K562 (cell line): Measurements from ENCODE around the gene FANCI. TPM values are rescaled to one million over a fixed set of nuclear protein-coding genes. Genes with fewer than 3 reads are reported as not detected.

ENCODE experiments used
- BDP1 ChIP-seq: IDR thresholded peaks from 3 replicates; pipeline ENCODE4 v1.6.1; 2011; ENCODE audit not compliant: insufficient read length, insufficient read depth
- BRF2 ChIP-seq: IDR thresholded peaks from 3 replicates; pipeline ENCODE4 v1.6.1; 2011; ENCODE audit warnings: borderline replicate concordance, mild to moderate bottlenecking; ENCODE audit not compliant: insufficient read length, insufficient read depth
- CEBPB ChIP-seq: fragments of 450-650 bp; IDR thresholded peaks from 2 replicates; pipeline ENCODE4 v1.6.1; 2016; ENCODE audit warnings: missing genetic modification characterization, missing compliant biosample characterization
- E2F8 ChIP-seq: fragments of 450-650 bp; IDR thresholded peaks from 2 replicates; pipeline ENCODE4 v1.7.1; 2018; ENCODE audit warnings: mild to moderate bottlenecking, low read depth; ENCODE audit not compliant: partially characterized antibody
- E4F1 ChIP-seq: fragments of 250-450 bp; sonication (Bioruptor Pico); IDR thresholded peaks from 2 replicates; pipeline ENCODE4 v1.5.0; 2021; ENCODE audit warnings: mild to moderate bottlenecking, borderline replicate concordance
- GMEB1 ChIP-seq: fragments of 250-450 bp; sonication (Bioruptor Pico); IDR thresholded peaks from 2 replicates; pipeline ENCODE4 v1.4.0; 2020; ENCODE audit warnings: mild to moderate bottlenecking
- KDM1A ChIP-seq, 2 experiments: fragments of 450-650 bp; IDR thresholded peaks; 2 replicates each; pipeline ENCODE4 v1.6.1; 2016; ENCODE audit warnings: mild to moderate bottlenecking in 2 of 2
- LCOR ChIP-seq: sonication (generic); formaldehyde crosslinking; IDR thresholded peaks from 2 replicates; pipeline ENCODE4 v1.8.0; 2022; ENCODE audit warnings: mild to moderate bottlenecking, missing genetic modification reagents
- MCM7 ChIP-seq, 2 experiments: fragments of 450-650 bp; IDR thresholded peaks; 2 replicates each; pipeline ENCODE4 v1.6.1; 2016 to 2018
- NFXL1 ChIP-seq: fragments of 450-650 bp; formaldehyde crosslinking; IDR thresholded peaks from 2 replicates; pipeline ENCODE4 v1.4.0; 2021; ENCODE audit warnings: mild to moderate bottlenecking
- PHF20 ChIP-seq: fragments of 450-650 bp; IDR thresholded peaks from 2 replicates; pipeline ENCODE4 v1.6.1; 2018; ENCODE audit not compliant: partially characterized antibody
- RAD51 ChIP-seq: fragments of 450-650 bp; IDR thresholded peaks from 2 replicates; pipeline ENCODE4 v1.7.1; 2016; ENCODE audit warnings: low read depth, mild to moderate bottlenecking, borderline replicate concordance
- RUNX1 ChIP-seq: sonication (generic); IDR thresholded peaks from 2 replicates; pipeline ENCODE4 v1.6.1; 2016; ENCODE audit warnings: antibody characterized with exemption, low read depth
- SMC3 ChIP-seq: conservative IDR thresholded peaks from 2 replicates; pipeline ENCODE4 v1.6.1; 2011; ENCODE audit warnings: low read depth, low read length, improper control_type of control experiment; ENCODE audit not compliant: insufficient read depth
- TFAP4 ChIP-seq: sonication (generic); formaldehyde crosslinking; IDR thresholded peaks from 2 replicates; pipeline ENCODE4 v1.8.0; 2022; ENCODE audit warnings: missing genetic modification reagents, mild to moderate bottlenecking, moderate library complexity, borderline replicate concordance
- ZNF124 ChIP-seq: sonication (generic); formaldehyde crosslinking; IDR thresholded peaks from 2 replicates; pipeline ENCODE4 v1.8.1; 2022; ENCODE audit warnings: missing genetic modification reagents
- ZNF175 ChIP-seq: fragments of 200-800 bp; sonication (Bioruptor generic); IDR thresholded peaks from 2 replicates; pipeline ENCODE4 v1.6.1; 2016; ENCODE audit warnings: low read depth, mild to moderate bottlenecking, missing genetic modification characterization, missing compliant biosample characterization
- ZNF699 ChIP-seq: fragments of 250-450 bp; sonication (Bioruptor Pico); IDR thresholded peaks from 2 replicates; pipeline ENCODE4 v1.8.0; 2021; ENCODE audit warnings: mild to moderate bottlenecking, moderate library complexity; ENCODE audit not compliant: insufficient replicate concordance
- polyA plus RNA-seq, 8 experiments: library from polyadenylated mRNA; depleted of rRNA in 4 of 8; stranded (reverse) in 5 of 8; unstranded in 3 of 8; fragments of >200 nt; fragmentation: Nextera tagmentation in 2 of 8; fragmentation: Illumina TruSeq in 1 of 8; extraction: Ambion mirVana in 2 of 8; extraction: Trizol in 1 of 8; gene quantifications; 2 replicates each; pipeline versions ENCODE4 v1.2.1 to v1.2.3, GENCODE V29; 2011 to 2014; ENCODE audit warnings: inconsistent platforms in 1 of 8, missing spikeins in 1 of 8
- total RNA-seq, 7 experiments: library from RNA; depleted of rRNA in 6 of 7; stranded (reverse); fragments of >200 nt in 6 of 7; fragmentation: Illumina TruSeq in 2 of 7; extraction: Trizol in 2 of 7; gene quantifications; 2 replicates each; pipeline versions ENCODE4 v1.2.1 to v1.2.3, GENCODE V29; 2011 to 2021; ENCODE audit warnings: low replicate concordance in 1 of 7

Gene FANCI
- total and polyA plus RNA-seq, 9 of the 15 experiments (the other 6 are each of a cell fraction or from before 2014, with no cell fraction given), result 72.1 to 165 (median 131) TPM

GRCh38 chr15:89243691-89244573 is at the start of gene FANCI (continued):
- TF ChIP-seq RAD51 (no peak), TFAP4 (peak; percentile 86), SMC3 (peak; percentile 64), NFXL1 (no peak), GMEB1 (CRISPR knock-in tag) (peak; percentile 48; the same call in 1 of the 2 replicates), RUNX1 (no peak), PHF20 (peak; percentile 70), LCOR (CRISPR knock-in tag) (peak; percentile 80; the same call in 1 of the 2 replicates), BDP1 (no peak), KDM1A (IDR thresholded peaks at IDR 0.05) (no peak), E2F8 (peak; percentile 83), E4F1 (CRISPR knock-in tag) (no peak), ZNF124 (CRISPR knock-in tag) (peak; percentile 90; the same call in 1 of the 2 replicates), BRF2 (no peak), ZNF175 (CRISPR knock-in tag) (no peak), MCM7 (IDR thresholded peaks at IDR 0.05) (no peak), CEBPB (tag) (no peak; the same call in none of the 2 replicates), ZNF699 (CRISPR knock-in tag) (no peak)
